ENCODE results near the gene KIT.

The KIT gene

DNA sequence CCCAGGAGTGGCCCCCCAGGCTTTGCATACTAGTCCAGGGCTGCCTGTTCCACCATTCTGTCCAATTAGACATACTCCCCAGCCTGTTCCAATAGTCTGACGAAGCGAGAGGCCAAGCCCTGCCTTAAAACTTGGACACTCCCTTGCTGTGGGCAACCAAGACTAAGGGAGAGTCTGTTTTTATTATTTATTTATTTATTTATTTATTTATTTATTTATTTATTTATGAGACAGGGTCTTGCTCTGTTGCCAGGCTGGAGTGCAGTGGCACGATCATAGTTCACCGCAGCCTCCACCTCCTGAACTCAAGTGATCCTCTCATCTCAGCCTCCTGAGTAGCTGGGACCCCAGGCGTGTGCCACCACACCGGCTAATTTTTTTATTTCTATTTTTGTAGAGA is 6.6 kb downstream of the KIT start:
- no peak overlapping the region for H2AFZ ChIP-seq (ENCODE audit: low read length)
- TF ChIP-seq EZH2phosphoT487 (IDR thresholded peaks at IDR 0.05; ENCODE audit: borderline replicate concordance), result no peak
- TF ChIP-seq, protein P1, sequence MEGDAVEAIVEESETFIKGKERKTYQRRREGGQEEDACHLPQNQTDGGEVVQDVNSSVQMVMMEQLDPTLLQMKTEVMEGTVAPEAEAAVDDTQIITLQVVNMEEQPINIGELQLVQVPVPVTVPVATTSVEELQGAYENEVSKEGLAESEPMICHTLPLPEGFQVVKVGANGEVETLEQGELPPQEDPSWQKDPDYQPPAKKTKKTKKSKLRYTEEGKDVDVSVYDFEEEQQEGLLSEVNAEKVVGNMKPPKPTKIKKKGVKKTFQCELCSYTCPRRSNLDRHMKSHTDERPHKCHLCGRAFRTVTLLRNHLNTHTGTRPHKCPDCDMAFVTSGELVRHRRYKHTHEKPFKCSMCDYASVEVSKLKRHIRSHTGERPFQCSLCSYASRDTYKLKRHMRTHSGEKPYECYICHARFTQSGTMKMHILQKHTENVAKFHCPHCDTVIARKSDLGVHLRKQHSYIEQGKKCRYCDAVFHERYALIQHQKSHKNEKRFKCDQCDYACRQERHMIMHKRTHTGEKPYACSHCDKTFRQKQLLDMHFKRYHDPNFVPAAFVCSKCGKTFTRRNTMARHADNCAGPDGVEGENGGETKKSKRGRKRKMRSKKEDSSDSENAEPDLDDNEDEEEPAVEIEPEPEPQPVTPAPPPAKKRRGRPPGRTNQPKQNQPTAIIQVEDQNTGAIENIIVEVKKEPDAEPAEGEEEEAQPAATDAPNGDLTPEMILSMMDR (conservative IDR thresholded peaks at IDR 0.05; ENCODE audit: low read length), result no peak
- no peak overlapping the region for H3K4me3 ChIP-seq (ENCODE audit: low read length, poor library complexity, severe bottlenecking)
- H3K9me3 ChIP-seq (ENCODE audit: insufficient read depth, low read depth, low read length), result no peaks in the 10 kb centered on the region
- H3K4me2 ChIP-seq (ENCODE audit: low read depth, low read length, poor library complexity, severe bottlenecking), result no peak overlapping the region
- H3K27me3 ChIP-seq (ENCODE audit: insufficient read depth, low read length, poor library complexity, severe bottlenecking), result no peaks in the 10 kb centered on the region
- no peaks in the 10 kb centered on the region for H3K9me2 ChIP-seq (replicated peaks; ENCODE audit: low read depth, low read length)
- H3K36me3 ChIP-seq (ENCODE audit: insufficient read depth, low read length), result no peaks in the 10 kb centered on the region
- H3K79me2 ChIP-seq (ENCODE audit: insufficient read depth, low read length), result no peaks in the 10 kb centered on the region
- H3K9ac ChIP-seq (ENCODE audit: low read depth, low read length, poor library complexity, severe bottlenecking), result no peak overlapping the region
- no peaks in the 10 kb centered on the region for H4K20me1 ChIP-seq (ENCODE audit: insufficient read depth, low read length, poor library complexity, severe bottlenecking)
- peaks cover 7% of the 10 kb centered on the region for H3K4me1 ChIP-seq (ENCODE audit: insufficient read depth, low read length, poor library complexity, severe bottlenecking)
- no peaks in the 10 kb centered on the region for H3F3A ChIP-seq (ENCODE audit: low read depth)

DNA sequence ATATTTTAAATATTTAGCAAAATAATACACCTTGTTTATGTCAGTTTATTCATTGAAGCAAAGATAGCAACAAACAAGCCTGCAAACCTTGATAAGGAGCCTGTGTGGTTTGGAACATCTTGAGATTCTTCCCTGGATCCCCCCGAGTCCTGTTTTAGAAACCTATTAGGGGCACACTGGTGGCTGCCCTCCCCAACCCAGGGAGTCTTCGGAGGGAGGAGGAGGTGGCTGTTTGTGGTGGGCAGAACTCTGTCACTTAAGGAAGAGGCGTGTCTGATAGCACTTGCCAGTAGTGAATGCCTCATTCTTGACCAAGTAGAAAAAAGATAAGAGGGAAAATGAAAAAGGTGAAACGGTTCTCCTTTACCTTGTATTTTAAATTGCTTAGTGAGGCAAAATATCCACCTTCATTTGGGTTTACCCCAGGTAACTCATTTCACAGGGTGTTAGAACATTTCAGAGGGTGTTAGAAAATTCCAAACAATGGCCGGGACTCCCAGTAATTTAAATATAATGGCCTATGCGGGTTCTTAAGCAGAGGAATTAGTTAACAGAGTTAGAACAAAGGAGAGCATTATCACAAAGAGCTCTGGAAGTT is 10.4 kb downstream of the KIT start:
- Histone ChIP-seq H3K9me3 (ENCODE audit: insufficient read depth, low read depth, low read length) (no peaks in the 10 kb centered on the region), H2AFZ (ENCODE audit: low read length) (no peak overlapping the region; the same call in 1 of the 2 replicates), H3K9me2 (replicated peaks; ENCODE audit: low read depth, low read length) (no peaks in the 10 kb centered on the region), H3K4me3 (ENCODE audit: low read length, poor library complexity, severe bottlenecking) (no peak overlapping the region), H3K4me2 (ENCODE audit: low read depth, low read length, poor library complexity, severe bottlenecking) (no peak overlapping the region), H3K4me1 (ENCODE audit: insufficient read depth, low read length, poor library complexity, severe bottlenecking) (peaks cover 7% of the 10 kb centered on the region), H3K79me2 (ENCODE audit: insufficient read depth, low read length) (no peaks in the 10 kb centered on the region), H3K36me3 (ENCODE audit: insufficient read depth, low read length) (no peaks in the 10 kb centered on the region), H3K9ac (ENCODE audit: low read depth, low read length, poor library complexity, severe bottlenecking) (no peak overlapping the region), H4K20me1 (ENCODE audit: insufficient read depth, low read length, poor library complexity, severe bottlenecking) (no peaks in the 10 kb centered on the region), H3K27me3 (ENCODE audit: insufficient read depth, low read length, poor library complexity, severe bottlenecking) (no peaks in the 10 kb centered on the region), H3F3A (ENCODE audit: low read depth) (no peaks in the 10 kb centered on the region)
- TF ChIP-seq, protein P1 (conservative IDR thresholded peaks at IDR 0.05; ENCODE audit: low read length), result no peak
- TF ChIP-seq EZH2phosphoT487 (IDR thresholded peaks at IDR 0.05; ENCODE audit: borderline replicate concordance), result no peak

DNA sequence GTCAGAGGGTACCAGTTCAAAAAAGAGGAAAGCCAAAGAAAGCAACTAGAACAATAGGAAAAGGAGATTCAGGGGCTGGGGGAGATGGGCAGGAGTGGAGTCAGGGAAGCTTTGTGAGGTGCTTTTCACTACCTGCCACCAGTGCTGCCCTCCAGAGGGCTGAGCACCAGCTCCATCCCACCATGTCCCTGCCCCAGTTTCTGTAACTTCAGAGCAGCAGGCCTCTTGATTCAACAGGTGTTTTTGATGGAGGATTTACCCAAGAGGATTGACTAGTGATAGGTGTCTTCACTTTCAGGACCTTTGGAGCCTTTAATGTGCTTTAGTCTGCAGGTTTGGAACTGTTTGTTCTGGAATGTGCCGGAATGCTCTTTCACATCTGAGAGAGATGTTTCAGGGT is 12.1 kb downstream of the KIT start:
- no peaks in the 10 kb centered on the region for H3K36me3 ChIP-seq (ENCODE audit: insufficient read depth, low read length)
- H2AFZ ChIP-seq (ENCODE audit: low read length), result no peak overlapping the region
- H3F3A ChIP-seq (ENCODE audit: low read depth), result no peaks in the 10 kb centered on the region
- H4K20me1 ChIP-seq (ENCODE audit: insufficient read depth, low read length, poor library complexity, severe bottlenecking), result no peaks in the 10 kb centered on the region
- TF ChIP-seq EZH2phosphoT487 (IDR thresholded peaks at IDR 0.05; ENCODE audit: borderline replicate concordance), result no peak
- TF ChIP-seq, protein P1 (conservative IDR thresholded peaks at IDR 0.05; ENCODE audit: low read length), result peak; percentile 49
- no peaks in the 10 kb centered on the region for H3K79me2 ChIP-seq (ENCODE audit: insufficient read depth, low read length)
- H3K9me2 ChIP-seq (replicated peaks; ENCODE audit: low read depth, low read length), result no peaks in the 10 kb centered on the region
- H3K4me2 ChIP-seq (ENCODE audit: low read depth, low read length, poor library complexity, severe bottlenecking), result no peak overlapping the region
- H3K9ac ChIP-seq (ENCODE audit: low read depth, low read length, poor library complexity, severe bottlenecking), result no peak overlapping the region
- H3K4me3 ChIP-seq (ENCODE audit: low read length, poor library complexity, severe bottlenecking), result no peak overlapping the region
- no peaks in the 10 kb centered on the region for H3K27me3 ChIP-seq (ENCODE audit: insufficient read depth, low read length, poor library complexity, severe bottlenecking)
- H3K9me3 ChIP-seq (ENCODE audit: insufficient read depth, low read depth, low read length), result no peaks in the 10 kb centered on the region
- H3K4me1 ChIP-seq (ENCODE audit: insufficient read depth, low read length, poor library complexity, severe bottlenecking), result peaks cover 7% of the 10 kb centered on the region

Measured in Loucy (cell line).